Liver (tissue), 9 donors: ENCODE data around the gene FAM13A. TPM values are rescaled to one million over a fixed set of nuclear protein-coding genes. Genes with fewer than 3 reads are reported as not detected.
A peak's percentile ranks its signal among the peaks of the same experiment; 100 is the strongest.

ENCODE experiments used
- DNase-seq: peaks from one replicate; pipeline ENCODE4 v3.0.0-alpha.2; 2017; ENCODE audit warnings: low spot score
- H3K27ac ChIP-seq, 2 donors: one replicate each; pipeline ENCODE4 v1.7.0; 2013; ENCODE audit warnings: inconsistent platforms in 2 of 2, low read length in 2 of 2, control low read depth in 1 of 2, low read depth in 1 of 2, mild to moderate bottlenecking in 1 of 2
- H3K27me3 ChIP-seq, 4 donors: one replicate each; pipeline versions ENCODE4 v1.6.1 to v1.7.0; 2013; ENCODE audit warnings: low read length in 3 of 4, inconsistent platforms in 1 of 4, mild to moderate bottlenecking in 1 of 4, moderate library complexity in 1 of 4; ENCODE audit not compliant: control insufficient read depth in 4 of 4, insufficient read depth in 4 of 4
- H3K36me3 ChIP-seq, 4 donors: one replicate each; pipeline versions ENCODE4 v1.6.1 to v1.7.0; 2013; ENCODE audit warnings: low read length in 3 of 4, mild to moderate bottlenecking in 3 of 4, low read depth in 1 of 4, moderate library complexity in 1 of 4; ENCODE audit not compliant: control insufficient read depth in 4 of 4, insufficient read depth in 3 of 4
- H3K4me1 ChIP-seq, 4 donors: one replicate each; pipeline versions ENCODE4 v1.6.1 to v1.7.0; 2013; ENCODE audit warnings: low read length in 3 of 4, mild to moderate bottlenecking in 3 of 4, moderate library complexity in 1 of 4; ENCODE audit not compliant: control insufficient read depth in 4 of 4, insufficient read depth in 4 of 4
- H3K4me3 ChIP-seq, 3 donors: one replicate each; pipeline versions ENCODE4 v1.6.1 to v1.7.0; 2013; ENCODE audit warnings: low read length in 3 of 3, control low read depth in 1 of 3, low read depth in 1 of 3, mild to moderate bottlenecking in 1 of 3
- H3K9ac ChIP-seq, 2 donors: one replicate each; pipeline ENCODE4 v1.7.0; 2013; ENCODE audit warnings: low read length in 2 of 2, mild to moderate bottlenecking in 2 of 2, moderate library complexity in 2 of 2, control low read depth in 1 of 2, low read depth in 1 of 2
- H3K9me3 ChIP-seq, 4 donors: one replicate each; pipeline versions ENCODE4 v1.6.1 to v1.7.0; 2013; ENCODE audit warnings: low read length in 3 of 4; ENCODE audit not compliant: control insufficient read depth in 4 of 4
- EGR1 ChIP-seq, 2 donors: IDR thresholded peaks; 2 replicates each; pipeline ENCODE4 v1.6.1; 2016 to 2018; ENCODE audit warnings: antibody characterized with exemption in 2 of 2, low read depth in 2 of 2
- FOXA1 ChIP-seq: IDR thresholded peaks from 2 replicates; pipeline ENCODE4 v1.6.1; 2016; ENCODE audit warnings: antibody characterized with exemption
- FOXA2 ChIP-seq: IDR thresholded peaks from 2 replicates; pipeline ENCODE4 v1.6.1; 2016; ENCODE audit warnings: antibody characterized with exemption
- GABPA ChIP-seq, 2 donors: IDR thresholded peaks in 1 of 2; conservative IDR thresholded peaks in 1 of 2; 2 replicates each; pipeline ENCODE4 v1.6.1; 2016; ENCODE audit warnings: antibody characterized with exemption in 2 of 2, mild to moderate bottlenecking in 1 of 2, moderate library complexity in 1 of 2
- HNF4A ChIP-seq, 2 donors: conservative IDR thresholded peaks; 2 replicates each; pipeline ENCODE4 v1.6.1; 2016; ENCODE audit warnings: antibody characterized with exemption in 2 of 2, mild to moderate bottlenecking in 2 of 2
- HNF4G ChIP-seq: IDR thresholded peaks from 2 replicates; pipeline ENCODE4 v1.6.1; 2016; ENCODE audit warnings: antibody characterized with exemption
- NR2F2 ChIP-seq: IDR thresholded peaks from 2 replicates; pipeline ENCODE4 v1.6.1; 2016; ENCODE audit warnings: antibody characterized with exemption
- RAD21 ChIP-seq, 2 donors: IDR thresholded peaks; 2 replicates each; pipeline ENCODE4 v1.6.1; 2016; ENCODE audit warnings: antibody characterized with exemption in 2 of 2, mild to moderate bottlenecking in 2 of 2
- REST ChIP-seq: IDR thresholded peaks from 2 replicates; pipeline ENCODE4 v1.6.1; 2016; ENCODE audit warnings: antibody characterized with exemption, mild to moderate bottlenecking
- RXRA ChIP-seq, 2 donors: IDR thresholded peaks; 2 replicates each; pipeline ENCODE4 v1.6.1; 2017 to 2018; ENCODE audit warnings: antibody characterized with exemption in 2 of 2, mild to moderate bottlenecking in 1 of 2
- SP1 ChIP-seq: IDR thresholded peaks from 2 replicates; pipeline ENCODE4 v1.6.1; 2018; ENCODE audit warnings: antibody characterized with exemption, mild to moderate bottlenecking
- TAF1 ChIP-seq: conservative IDR thresholded peaks from 2 replicates; pipeline ENCODE4 v1.6.1; 2016; ENCODE audit warnings: antibody characterized with exemption, mild to moderate bottlenecking
- YY1 ChIP-seq: IDR thresholded peaks from 2 replicates; pipeline ENCODE4 v1.6.1; 2016; ENCODE audit warnings: antibody characterized with exemption, mild to moderate bottlenecking
- WGBS: extraction: QIAGEN DNeasy Blood & Tissue Kit; methylation state at CpG from one replicate; pipeline ENCODE4 v1.1.7; 2013; 5-methylcytosine and 5-hydroxymethylcytosine counted together
- polyA plus RNA-seq, 2 donors: library from polyadenylated mRNA; stranded (reverse) in 1 of 2; unstranded in 1 of 2; fragments of 200-250 nt in 1 of 2; fragments of >200 nt in 1 of 2; fragmentation: Nextera tagmentation in 1 of 2; extraction: Ambion mirVana in 1 of 2; gene quantifications; one replicate each; pipeline versions ENCODE4 v1.2.1 to v1.2.3, GENCODE V29; 2013 to 2015
- total RNA-seq, 2 donors: library from RNA; depleted of rRNA; stranded (reverse); fragments of >200 nt; gene quantifications; one replicate each; pipeline ENCODE4 v1.2.3, GENCODE V29; 2014
- TF ChIP-seq, protein P1 (sequence below): IDR thresholded peaks from 2 replicates; pipeline ENCODE4 v1.6.1; 2016; ENCODE audit warnings: antibody characterized with exemption
- TF ChIP-seq, protein P2 (sequence below): IDR thresholded peaks from 2 replicates; pipeline ENCODE4 v1.6.1; 2016; ENCODE audit warnings: antibody characterized with exemption
- TF ChIP-seq, protein P3 (sequence below): fragments of 150-350 bp; IDR thresholded peaks from 2 replicates; pipeline ENCODE4 v1.5.1; 2017; ENCODE audit warnings: improper control_type of control experiment, low read depth, low read length; ENCODE audit not compliant: missing input control
- donor health status: healthy.
- donor health status: healthy.
- donor health status: healthy.
- donor health status: healthy.
- donor health status: healthy.

Gene FAM13A
- total and polyA plus RNA-seq, 4 donors = 14.9 to 52.9 (median 27.6) TPM

- H3K36me3 ChIP-seq = no peaks in the 10 kb centered on the region
- WGBS = 84% methylated on average over 6 of the region's 6 CpGs
- no peak for DNase-seq
Observed at GRCh38 chr4:88763075-88763474, 293.9 kb downstream of the FAM13A start.

More at GRCh38 chr4:88763075-88763474, 293.9 kb downstream of the FAM13A start:
- H3K9ac ChIP-seq = no peak overlapping the region
- peak overlapping the region in 1 of 2 donors; percentile 15 for H3K27ac ChIP-seq
- H3K9me3 ChIP-seq = no peaks in the 10 kb centered on the region
- no peak overlapping the region for H3K4me3 ChIP-seq
- no peaks in the 10 kb centered on the region for H3K27me3 ChIP-seq
- H3K4me1 ChIP-seq = peaks cover 0 to 26% (median 10%) of the 10 kb centered on the region in 4 donors
- no peak for TF ChIP-seq FOXA2
- TF ChIP-seq RXRA (IDR thresholded peaks at IDR 0.05) = no peak
- TF ChIP-seq FOXA1 = no peak
- no peak for TF ChIP-seq EGR1 (IDR thresholded peaks at IDR 0.05; ENCODE audit: low read depth in 2 of 2)
- TF ChIP-seq SP1 = no peak
- TF ChIP-seq TAF1 = no peak
- TF ChIP-seq NR2F2 = no peak
- TF ChIP-seq RAD21 (IDR thresholded peaks at IDR 0.05) = no peak
- TF ChIP-seq HNF4G = no peak
- TF ChIP-seq GABPA (IDR thresholded peaks at IDR 0.05 in 1 of 2, conservative IDR thresholded peaks at IDR 0.05 in 1 of 2) = no peak
- no peak for TF ChIP-seq HNF4A (conservative IDR thresholded peaks at IDR 0.05)
- TF ChIP-seq, protein P1, sequence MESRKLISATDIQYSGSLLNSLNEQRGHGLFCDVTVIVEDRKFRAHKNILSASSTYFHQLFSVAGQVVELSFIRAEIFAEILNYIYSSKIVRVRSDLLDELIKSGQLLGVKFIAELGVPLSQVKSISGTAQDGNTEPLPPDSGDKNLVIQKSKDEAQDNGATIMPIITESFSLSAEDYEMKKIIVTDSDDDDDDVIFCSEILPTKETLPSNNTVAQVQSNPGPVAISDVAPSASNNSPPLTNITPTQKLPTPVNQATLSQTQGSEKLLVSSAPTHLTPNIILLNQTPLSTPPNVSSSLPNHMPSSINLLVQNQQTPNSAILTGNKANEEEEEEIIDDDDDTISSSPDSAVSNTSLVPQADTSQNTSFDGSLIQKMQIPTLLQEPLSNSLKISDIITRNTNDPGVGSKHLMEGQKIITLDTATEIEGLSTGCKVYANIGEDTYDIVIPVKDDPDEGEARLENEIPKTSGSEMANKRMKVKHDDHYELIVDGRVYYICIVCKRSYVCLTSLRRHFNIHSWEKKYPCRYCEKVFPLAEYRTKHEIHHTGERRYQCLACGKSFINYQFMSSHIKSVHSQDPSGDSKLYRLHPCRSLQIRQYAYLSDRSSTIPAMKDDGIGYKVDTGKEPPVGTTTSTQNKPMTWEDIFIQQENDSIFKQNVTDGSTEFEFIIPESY = no peak
- TF ChIP-seq, protein P2, sequence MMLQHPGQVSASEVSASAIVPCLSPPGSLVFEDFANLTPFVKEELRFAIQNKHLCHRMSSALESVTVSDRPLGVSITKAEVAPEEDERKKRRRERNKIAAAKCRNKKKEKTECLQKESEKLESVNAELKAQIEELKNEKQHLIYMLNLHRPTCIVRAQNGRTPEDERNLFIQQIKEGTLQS = no peak
- TF ChIP-seq, protein P3, sequence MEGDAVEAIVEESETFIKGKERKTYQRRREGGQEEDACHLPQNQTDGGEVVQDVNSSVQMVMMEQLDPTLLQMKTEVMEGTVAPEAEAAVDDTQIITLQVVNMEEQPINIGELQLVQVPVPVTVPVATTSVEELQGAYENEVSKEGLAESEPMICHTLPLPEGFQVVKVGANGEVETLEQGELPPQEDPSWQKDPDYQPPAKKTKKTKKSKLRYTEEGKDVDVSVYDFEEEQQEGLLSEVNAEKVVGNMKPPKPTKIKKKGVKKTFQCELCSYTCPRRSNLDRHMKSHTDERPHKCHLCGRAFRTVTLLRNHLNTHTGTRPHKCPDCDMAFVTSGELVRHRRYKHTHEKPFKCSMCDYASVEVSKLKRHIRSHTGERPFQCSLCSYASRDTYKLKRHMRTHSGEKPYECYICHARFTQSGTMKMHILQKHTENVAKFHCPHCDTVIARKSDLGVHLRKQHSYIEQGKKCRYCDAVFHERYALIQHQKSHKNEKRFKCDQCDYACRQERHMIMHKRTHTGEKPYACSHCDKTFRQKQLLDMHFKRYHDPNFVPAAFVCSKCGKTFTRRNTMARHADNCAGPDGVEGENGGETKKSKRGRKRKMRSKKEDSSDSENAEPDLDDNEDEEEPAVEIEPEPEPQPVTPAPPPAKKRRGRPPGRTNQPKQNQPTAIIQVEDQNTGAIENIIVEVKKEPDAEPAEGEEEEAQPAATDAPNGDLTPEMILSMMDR = no peak
- no peak for TF ChIP-seq YY1
- TF ChIP-seq REST = no peak
